A549 treated with AZD2906 at 1 μM for 4 hours (cell line): ENCODE measurements around the gene CNIH4. TPM values are rescaled to one million over a fixed set of nuclear protein-coding genes. Genes with fewer than 3 reads are reported as not detected.

Source experiments
- total RNA-seq: library from RNA; stranded (reverse); fragments of 200-300 nt; extraction: Qiagen RNA extraction; gene quantifications from 5 replicates; pipeline ENCODE4 v1.2.3, GENCODE V29; 2022

CNIH4 gene
- 88.6 to 113 TPM (median 108 TPM) in 5 replicates for total RNA-seq

DNA sequence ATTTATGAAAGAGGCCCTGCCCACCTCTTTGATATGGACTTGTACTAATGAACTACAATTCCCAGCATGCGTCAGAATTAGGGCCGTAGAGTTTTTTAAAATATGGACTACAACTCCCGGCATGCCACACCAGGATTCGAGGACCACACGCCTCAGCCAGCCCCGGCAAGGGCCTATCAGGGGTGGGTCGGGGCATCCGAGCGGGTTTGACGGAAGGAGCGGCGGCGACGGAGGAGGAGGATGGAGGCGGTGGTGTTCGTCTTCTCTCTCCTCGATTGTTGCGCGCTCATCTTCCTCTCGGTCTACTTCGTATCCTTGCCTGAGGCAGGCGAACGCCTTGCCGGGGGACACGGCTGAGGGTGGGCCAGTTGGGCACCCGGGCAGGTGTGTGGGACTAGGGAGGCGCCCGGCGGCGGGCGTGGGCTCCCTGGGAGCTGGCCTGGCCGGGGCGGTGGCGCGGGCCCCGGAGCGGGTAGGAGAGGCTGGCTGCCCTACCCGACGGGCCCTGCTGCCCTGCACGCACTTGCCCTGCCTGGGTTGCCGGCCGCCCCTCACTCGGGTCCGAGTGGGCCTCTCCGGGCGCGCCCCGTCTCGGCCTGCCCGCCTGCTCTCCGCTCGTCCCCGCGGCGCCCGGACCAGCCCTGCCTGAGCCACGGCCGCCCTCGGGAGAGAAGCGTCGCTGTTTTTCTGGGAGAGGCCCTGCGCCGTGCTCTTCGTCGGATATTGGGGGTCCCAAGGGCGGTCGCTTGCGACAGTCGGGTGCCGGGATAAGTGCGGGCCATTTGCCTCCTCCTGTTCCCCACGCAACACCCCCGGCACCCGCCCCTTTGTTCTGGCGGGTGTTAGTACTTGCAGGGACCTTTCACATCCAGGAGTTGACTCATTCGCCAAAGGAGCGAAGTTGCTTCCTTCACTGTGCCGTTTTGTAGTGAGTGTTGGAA, at the start of gene CNIH4:
Gene CNIH4 (plus strand): TSS at position 195 of the 941 bp plus-strand sequence. CDS start 46 bp downstream, at position 241.

DNA sequence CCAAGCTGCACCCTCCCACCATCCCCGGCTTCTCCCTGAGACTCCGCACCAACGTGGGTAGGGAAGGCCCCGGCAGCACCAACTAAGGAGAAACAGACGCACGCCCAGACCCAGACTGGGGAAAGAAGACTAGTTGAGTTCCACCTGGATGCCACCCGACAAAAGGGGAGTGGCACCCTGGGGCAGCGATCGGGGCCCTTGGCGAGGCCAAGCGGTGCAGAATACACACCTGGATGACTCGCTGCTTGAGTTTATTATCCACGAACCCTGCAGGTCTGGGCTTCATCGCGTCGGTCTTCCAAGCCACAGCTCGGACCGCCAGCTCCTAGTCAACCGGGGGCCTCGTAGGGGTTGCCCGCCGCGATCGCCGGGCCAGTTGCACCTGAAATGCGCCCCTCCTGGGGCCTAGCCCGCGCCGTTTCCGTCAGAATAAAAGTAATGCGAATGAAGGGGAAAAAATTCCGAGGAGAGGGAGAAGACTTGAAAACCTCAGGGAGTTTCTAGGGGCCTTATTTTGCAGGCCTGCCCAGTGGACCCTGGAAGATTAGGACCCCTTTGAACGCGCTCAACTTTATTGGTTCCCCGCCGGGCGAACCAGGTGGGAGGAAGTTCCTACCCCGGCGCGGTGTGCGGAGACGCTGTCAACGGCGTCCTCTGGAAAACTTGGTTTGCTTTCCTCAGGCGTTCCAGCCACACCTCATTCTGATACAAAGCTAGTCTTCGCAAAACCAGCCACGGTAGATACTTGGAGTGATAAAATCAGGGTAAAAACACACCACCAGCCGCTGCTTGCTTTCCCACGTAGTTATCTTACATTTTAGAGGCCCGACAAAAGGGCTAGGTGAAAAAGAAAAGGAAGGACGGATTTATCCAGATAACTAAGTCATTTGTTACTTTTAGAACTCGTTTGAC, 26.6 kb upstream of the CNIH4 start, which contains the start of gene NVL:
Gene NVL (minus strand): TSS at position 331 of the 912 bp plus-strand sequence. CDS start 45 bp downstream, at position 286.

Other genes with a start within 250 kb of the CNIH4 start
- 22.6 to 30.9 TPM (median 26.9 TPM) in 5 replicates for gene FBXO28, start 242.8 kb upstream of the CNIH4 start, total RNA-seq
- gene DEGS1, start 173.6 kb upstream of the CNIH4 start, total RNA-seq = 127 to 155 TPM (median 135 TPM) in 5 replicates
- 17.8 to 22.1 TPM (median 20.6 TPM) in 5 replicates for gene NVL, start 26.7 kb upstream of the CNIH4 start, total RNA-seq
- 30.6 to 37.2 TPM (median 34.0 TPM) in 5 replicates for gene WDR26, start 77.9 kb downstream of the CNIH4 start, total RNA-seq